ENCODE results near the gene MTA1. TPM values are rescaled to one million over a fixed set of nuclear protein-coding genes. Genes with fewer than 3 reads are reported as not detected.

MTA1 gene
- total and polyA plus RNA-seq, 11 donors = 71.8 to 191 (median 109) TPM

- Histone ChIP-seq H3K4me3 (no peak overlapping the region), H3K27me3 (no peaks in the 10 kb centered on the region), H3K27ac (peak overlapping the region in 2 of 12 donors; percentile 39 to 45), H3K4me1 (peaks cover 0 to 26% (median 12%) of the 10 kb centered on the region in 12 donors), H3K9me3 (no peaks in the 10 kb centered on the region), H3K36me3 (peaks cover 0 to 14% (median 0%) of the 10 kb centered on the region in 9 donors)
- intact Hi-C loops (cut with DNase I) = loop anchor here in 1 of 10 donors (2.0 kb wide), 1 partner anchor 31 kb away; the partner anchor contains the start of gene TMEM121
- ATAC-seq (no peak), DNase-seq (peak in 1 of 5 donors; percentile 62)
- TF ChIP-seq POLR2A (IDR thresholded peaks at IDR 0.05) (no peak), CTCF (IDR thresholded peaks at IDR 0.05) (no peak)
- WGBS, 4 donors = 87 to 90% (median 88%) methylated on average over 9 to 18 of the region's 18 CpGs
Observed at GRCh38 chr14:105495990-105496830, 76.6 kb downstream of the MTA1 start.

GRCh38 chr14:105496831-105497591 is 77.4 kb downstream of the MTA1 start:
- peaks cover 0 to 18% (median 6%) of the 10 kb centered on the region in 12 donors for H3K4me1 ChIP-seq
- WGBS, 4 donors = 95 to 97% (median 96%) methylated on average over 10 to 32 of the region's 32 CpGs
- ATAC-seq = no peak
- TF ChIP-seq POLR2A (IDR thresholded peaks at IDR 0.05) (no peak), CTCF (IDR thresholded peaks at IDR 0.05) (no peak)
- intact Hi-C loops (cut with DNase I) = no loop called here
- H3K27ac ChIP-seq = no peak overlapping the region
- DNase-seq = peak in 2 of 5 donors; percentile 21 to 60
- no peaks in the 10 kb centered on the region for H3K27me3 ChIP-seq
- H3K36me3 ChIP-seq = peaks cover 0 to 14% (median 0%) of the 10 kb centered on the region in 9 donors
- H3K4me3 ChIP-seq = no peak overlapping the region
- H3K9me3 ChIP-seq = no peaks in the 10 kb centered on the region

GRCh38 chr14:105497671-105498429 is 78.2 kb downstream of the MTA1 start:
- intact Hi-C loops (cut with DNase I) = no loop called here
- Histone ChIP-seq H3K4me1 (peaks cover 0 to 12% (median 0%) of the 10 kb centered on the region in 12 donors), H3K36me3 (peaks cover 0 to 6% (median 0%) of the 10 kb centered on the region in 9 donors), H3K27ac (no peak overlapping the region), H3K4me3 (no peak overlapping the region), H3K9me3 (no peaks in the 10 kb centered on the region), H3K27me3 (no peaks in the 10 kb centered on the region)
- no peak for TF ChIP-seq CTCF (IDR thresholded peaks at IDR 0.05)
- no peak for TF ChIP-seq POLR2A (IDR thresholded peaks at IDR 0.05)
- ATAC-seq (no peak), DNase-seq (peak in 2 of 5 donors; percentile 16 to 20)
- 93 to 94% (median 93%) methylated on average over 16 to 31 of the region's 31 CpGs for WGBS, 4 donors

Data from heart left ventricle (tissue), 16 donors.